H9 (cell line): ENCODE results near the gene ZWILCH. TPM values are rescaled to one million over a fixed set of nuclear protein-coding genes. Genes with fewer than 3 reads are reported as not detected.

ENCODE experiments used
- DNase-seq: peaks from one replicate; pipeline ENCODE4 v3.0.0-alpha.2; 2017
- H2AFZ ChIP-seq: one replicate; pipeline ENCODE4 v1.6.1; 2013; ENCODE audit warnings: mild to moderate bottlenecking, low read length, control low read depth, moderate library complexity
- H2AK5ac ChIP-seq: 2 replicates; pipeline ENCODE4 v1.6.1; 2013; ENCODE audit warnings: low read length, control low read depth, mixed read lengths; ENCODE audit not compliant: insufficient read length
- H2BK120ac ChIP-seq: one replicate; pipeline ENCODE4 v1.6.1; 2013; ENCODE audit warnings: low read depth, mild to moderate bottlenecking, low read length, control low read depth, inconsistent platforms; ENCODE audit not compliant: poor library complexity, severe bottlenecking
- H2BK12ac ChIP-seq: 2 replicates; pipeline ENCODE4 v1.6.1; 2013; ENCODE audit warnings: low read length, control low read depth, mixed read lengths, low read depth; ENCODE audit not compliant: insufficient read length
- H2BK15ac ChIP-seq: 2 replicates; pipeline ENCODE4 v1.6.1; 2013; ENCODE audit warnings: low read depth, low read length, control low read depth
- H2BK20ac ChIP-seq: one replicate; pipeline ENCODE4 v1.6.1; 2013; ENCODE audit warnings: low read depth, mild to moderate bottlenecking, low read length, control low read depth, inconsistent platforms; ENCODE audit not compliant: poor library complexity, severe bottlenecking
- H2BK5ac ChIP-seq: 2 replicates; pipeline ENCODE4 v1.6.1; 2013; ENCODE audit warnings: low read length, control low read depth, mixed read lengths; ENCODE audit not compliant: insufficient read length
- H3K14ac ChIP-seq: 2 replicates; pipeline ENCODE4 v1.6.1; 2013; ENCODE audit warnings: low read length, control low read depth; ENCODE audit not compliant: insufficient read depth
- H3K18ac ChIP-seq: 2 replicates; pipeline ENCODE4 v1.6.1; 2013; ENCODE audit warnings: low read depth, mild to moderate bottlenecking, mixed read lengths, low read length, control low read depth; ENCODE audit not compliant: insufficient read length
- H3K23ac ChIP-seq: 2 replicates; pipeline ENCODE4 v1.6.1; 2013; ENCODE audit warnings: low read length, control low read depth, mixed read lengths, low read depth; ENCODE audit not compliant: insufficient read length
- H3K23me2 ChIP-seq: 2 replicates; pipeline ENCODE4 v1.6.1; 2013; ENCODE audit warnings: low read depth, mild to moderate bottlenecking, mixed read lengths, low read length, control low read depth; ENCODE audit not compliant: insufficient read length, poor library complexity, severe bottlenecking
- H3K27ac ChIP-seq: 2 replicates; pipeline ENCODE4 v1.5.1; 2013; ENCODE audit warnings: low read length, control low read depth, mixed read lengths, low read depth; ENCODE audit not compliant: insufficient read length
- H3K27me3 ChIP-seq: 2 replicates; pipeline ENCODE4 v1.6.1; 2013; ENCODE audit warnings: low read length, control low read depth, inconsistent platforms; ENCODE audit not compliant: insufficient read depth
- H3K4ac ChIP-seq: 2 replicates; pipeline ENCODE4 v1.6.1; 2013; ENCODE audit warnings: low read depth, mild to moderate bottlenecking, control low read depth, inconsistent platforms, low read length, moderate library complexity
- H3K4me1 ChIP-seq: 2 replicates; pipeline ENCODE4 v1.6.1; 2013; ENCODE audit warnings: low read length, control low read depth, inconsistent platforms; ENCODE audit not compliant: insufficient read depth
- H3K4me2 ChIP-seq: 2 replicates; pipeline ENCODE4 v1.6.1; 2013; ENCODE audit warnings: low read length, control low read depth, mixed read lengths; ENCODE audit not compliant: insufficient read length, insufficient read depth
- H3K56ac ChIP-seq: 2 replicates; pipeline ENCODE4 v1.6.1; 2013; ENCODE audit warnings: low read depth, mild to moderate bottlenecking, mixed read lengths, low read length, control low read depth; ENCODE audit not compliant: insufficient read length
- H3K79me1 ChIP-seq: 2 replicates; pipeline ENCODE4 v1.6.1; 2013; ENCODE audit warnings: low read depth, mild to moderate bottlenecking, moderate library complexity, low read length, control low read depth, inconsistent platforms; ENCODE audit not compliant: insufficient read depth, poor library complexity, severe bottlenecking
- H3K79me2 ChIP-seq: 2 replicates; pipeline ENCODE4 v1.6.1; 2013; ENCODE audit warnings: low read length, control low read depth, inconsistent platforms; ENCODE audit not compliant: insufficient read depth
- H3K9ac ChIP-seq: 2 replicates; pipeline ENCODE4 v1.6.1; 2013; ENCODE audit warnings: low read length, control low read depth, mixed read lengths; ENCODE audit not compliant: insufficient read length; ENCODE audit errors: extremely low read depth
- H3K9me3 ChIP-seq: one replicate; pipeline ENCODE4 v1.6.1; 2013; ENCODE audit warnings: low read depth, low read length, inconsistent platforms; ENCODE audit not compliant: control insufficient read depth
- H3T11ph ChIP-seq: one replicate; pipeline ENCODE4 v1.6.1; 2013; ENCODE audit warnings: mild to moderate bottlenecking, low read length, control low read depth, inconsistent platforms
- H4K20me1 ChIP-seq: one replicate; pipeline ENCODE4 v1.6.1; 2013; ENCODE audit not compliant: control insufficient read depth, insufficient read length, insufficient read depth
- H4K5ac ChIP-seq: 2 replicates; pipeline ENCODE4 v1.6.1; 2013; ENCODE audit warnings: low read depth, mild to moderate bottlenecking, mixed read lengths, low read length, control low read depth; ENCODE audit not compliant: insufficient read length
- H4K8ac ChIP-seq: replicated peaks from 2 replicates; pipeline ENCODE4 v1.6.1; 2013; ENCODE audit warnings: low read length, control low read depth, mixed read lengths, low read depth; ENCODE audit not compliant: insufficient read length
- H4K91ac ChIP-seq: 2 replicates; pipeline ENCODE4 v1.6.1; 2013; ENCODE audit warnings: low read depth, mild to moderate bottlenecking, moderate library complexity, mixed read lengths, low read length, control low read depth; ENCODE audit not compliant: insufficient read length
- H3K27ac Mint-ChIP-seq, 3 experiments: 2 replicates in 2 of 3; 3 replicates in 1 of 3; pipeline ENCODE4 v1.8.0; 2020 to 2021; ENCODE audit warnings: mixed read lengths in 3 of 3, mild to moderate bottlenecking in 1 of 3, moderate library complexity in 1 of 3
- H3K27me3 Mint-ChIP-seq: 2 replicates; pipeline ENCODE4 v1.8.0; 2021; ENCODE audit warnings: low read depth, mild to moderate bottlenecking, moderate library complexity, mixed read lengths
- H3K36me3 Mint-ChIP-seq, 3 experiments: 2 replicates in 2 of 3; 3 replicates in 1 of 3; pipeline ENCODE4 v1.8.0; 2020 to 2021; ENCODE audit warnings: low read depth in 3 of 3, mixed read lengths in 3 of 3; ENCODE audit not compliant: insufficient read depth in 1 of 3
- H3K4me1 Mint-ChIP-seq, 2 experiments: 2 replicates each; pipeline ENCODE4 v1.8.0; 2020; ENCODE audit warnings: mixed read lengths in 2 of 2
- H3K4me3 Mint-ChIP-seq, 2 experiments: 2 replicates in 1 of 2; 3 replicates in 1 of 2; pipeline ENCODE4 v1.8.0; 2020 to 2021; ENCODE audit warnings: mild to moderate bottlenecking in 2 of 2, mixed read lengths in 2 of 2, moderate library complexity in 1 of 2
- H3K9me3 Mint-ChIP-seq, 2 experiments: 2 replicates in 1 of 2; 3 replicates in 1 of 2; pipeline ENCODE4 v1.8.0; 2020; ENCODE audit warnings: mild to moderate bottlenecking in 2 of 2, mixed read lengths in 2 of 2, moderate library complexity in 1 of 2
- WGBS: extraction: QIAGEN DNeasy Blood & Tissue Kit; methylation state at CpG from one replicate; pipeline ENCODE4 v1.1.7; 2013; ENCODE audit warnings: missing lambda C conversion rate, low lambda C conversion rate, mixed read lengths; ENCODE audit not compliant: insufficient read length; ENCODE audit errors: extremely low coverage; 5-methylcytosine and 5-hydroxymethylcytosine counted together
- total RNA-seq: library from RNA; stranded (reverse); gene quantifications from 2 replicates; pipeline ENCODE4 v1.2.1, GENCODE V29; 2021
- TF ChIP-seq, protein P1 (sequence below): fragments of 200-600 bp; sonication (generic); conservative IDR thresholded peaks from 3 replicates; pipeline ENCODE4 v1.8.0; 2021; ENCODE audit warnings: antibody characterized with exemption, mild to moderate bottlenecking

ZWILCH gene
- total RNA-seq, 1 experiment from 2014 or later: 47.2 TPM

GRCh38 chr15:66591322-66591862, 86.3 kb downstream of the ZWILCH start:
- H2BK5ac ChIP-seq: no peak overlapping the region
- no peak overlapping the region for H2AFZ ChIP-seq
- peaks cover 2% of the 10 kb centered on the region for H4K20me1 ChIP-seq
- no peak overlapping the region for H2BK120ac ChIP-seq
- Mint-ChIP-seq H3K9me3 (no peaks in the 10 kb centered on the region), H3K27me3 (no peaks in the 10 kb centered on the region; the same call in 1 of the 2 replicates), H3K4me1 (peaks cover 14 to 22% of the 10 kb centered on the region in 2 experiments), H3K4me3 (no peak overlapping the region), H3K27ac (no peak overlapping the region; a peak in 1 of 7 replicates), H3K36me3 (no peaks in the 10 kb centered on the region)
- DNase-seq: no peak
- H3K23ac ChIP-seq: no peak overlapping the region
- no peak overlapping the region for H3K9ac ChIP-seq
- no peak overlapping the region for H3K18ac ChIP-seq
- H2BK12ac ChIP-seq: no peak overlapping the region
- no peak overlapping the region for H2AK5ac ChIP-seq
- H2BK15ac ChIP-seq: no peak overlapping the region
- H3K56ac ChIP-seq: no peak overlapping the region
- H3K4ac ChIP-seq: no peak overlapping the region
- no peaks in the 10 kb centered on the region for H3K9me3 ChIP-seq
- WGBS: no CpG with 5 or more reads among the region's 4 CpGs
- H3K4me1 ChIP-seq: no peaks in the 10 kb centered on the region
- no peak overlapping the region for H4K91ac ChIP-seq
- H2BK20ac ChIP-seq: no peak overlapping the region
- H3K79me1 ChIP-seq: no peaks in the 10 kb centered on the region
- TF ChIP-seq, protein P1, sequence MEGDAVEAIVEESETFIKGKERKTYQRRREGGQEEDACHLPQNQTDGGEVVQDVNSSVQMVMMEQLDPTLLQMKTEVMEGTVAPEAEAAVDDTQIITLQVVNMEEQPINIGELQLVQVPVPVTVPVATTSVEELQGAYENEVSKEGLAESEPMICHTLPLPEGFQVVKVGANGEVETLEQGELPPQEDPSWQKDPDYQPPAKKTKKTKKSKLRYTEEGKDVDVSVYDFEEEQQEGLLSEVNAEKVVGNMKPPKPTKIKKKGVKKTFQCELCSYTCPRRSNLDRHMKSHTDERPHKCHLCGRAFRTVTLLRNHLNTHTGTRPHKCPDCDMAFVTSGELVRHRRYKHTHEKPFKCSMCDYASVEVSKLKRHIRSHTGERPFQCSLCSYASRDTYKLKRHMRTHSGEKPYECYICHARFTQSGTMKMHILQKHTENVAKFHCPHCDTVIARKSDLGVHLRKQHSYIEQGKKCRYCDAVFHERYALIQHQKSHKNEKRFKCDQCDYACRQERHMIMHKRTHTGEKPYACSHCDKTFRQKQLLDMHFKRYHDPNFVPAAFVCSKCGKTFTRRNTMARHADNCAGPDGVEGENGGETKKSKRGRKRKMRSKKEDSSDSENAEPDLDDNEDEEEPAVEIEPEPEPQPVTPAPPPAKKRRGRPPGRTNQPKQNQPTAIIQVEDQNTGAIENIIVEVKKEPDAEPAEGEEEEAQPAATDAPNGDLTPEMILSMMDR: no peak
- no peaks in the 10 kb centered on the region for H3K23me2 ChIP-seq
- no peak overlapping the region for H3K4me2 ChIP-seq
- H4K8ac ChIP-seq: no peak overlapping the region
- H3K27me3 ChIP-seq: no peaks in the 10 kb centered on the region
- no peak overlapping the region for H4K5ac ChIP-seq
- no peak overlapping the region for H3K27ac ChIP-seq
- H3K14ac ChIP-seq: no peak overlapping the region
- no peaks in the 10 kb centered on the region for H3K79me2 ChIP-seq
- no peak overlapping the region for H3T11ph ChIP-seq
